GM10248 (cell line): ENCODE results near the gene PCCA.

ENCODE experiments used
- CTCF ChIA-PET: fragments of 300-600 bp; sonication (Branson Sonifier 250); formaldehyde crosslinking; extraction: SDS; loops from one replicate; lab custom pipeline; 2021; ENCODE audit warnings: antibody characterized with exemption; lab: Yijun Ruan, JAX
- POLR2A ChIA-PET: fragments of 350-650 bp; sonication (Branson Sonifier 250); formaldehyde crosslinking; extraction: SDS; loops from one replicate; lab custom pipeline; 2020; ENCODE audit warnings: antibody characterized with exemption; lab: Yijun Ruan, JAX
- DNase-seq: peaks from one replicate; pipeline ENCODE4 v3.0.0; 2012; ENCODE audit errors: extremely low spot score
- CTCF ChIP-seq: IDR thresholded peaks from 2 replicates; pipeline ENCODE4 v1.5.1; 2012; ENCODE audit warnings: mild to moderate bottlenecking, low read depth; ENCODE audit errors: extremely low read depth, missing control alignments, control extremely low read depth

Gene PCCA

GRCh38 chr13:100344544-100344943 lies 255.7 kb downstream of the PCCA start:
- POLR2A ChIA-PET, result no interaction called here

GRCh38 chr13:100347968-100348367 lies 259.1 kb downstream of the PCCA start:
- POLR2A ChIA-PET, result no interaction called here

More at GRCh38 chr13:100344544-100344943, 255.7 kb downstream of the PCCA start:
- TF ChIP-seq CTCF, result no peak
- CTCF ChIA-PET, result no interaction called here
- no peak for DNase-seq

GRCh38 chr13:100349594-100349993 lies 260.7 kb downstream of the PCCA start:
- DNase-seq, result no peak
- CTCF ChIA-PET, result no interaction called here
- POLR2A ChIA-PET, result no interaction called here
- TF ChIP-seq CTCF, result no peak

More at GRCh38 chr13:100347968-100348367, 259.1 kb downstream of the PCCA start:
- TF ChIP-seq CTCF, result no peak
- CTCF ChIA-PET, result interaction anchor here (0.8 to 1.2 kb wide), 2 partner anchors 11 to 13 kb away, joined by 3 to 5 read pairs; no protein-coding TSS in a partner anchor
- no peak for DNase-seq

- ChIA-PET CTCF (no interaction called here), POLR2A (no interaction called here)
- TF ChIP-seq CTCF, result no peak
- no peak for DNase-seq
Observed at GRCh38 chr13:100350601-100351000, 261.7 kb downstream of the PCCA start.

- POLR2A ChIA-PET, result no interaction called here
- CTCF ChIA-PET, result no interaction called here
- no peak for TF ChIP-seq CTCF
- DNase-seq, result no peak
Observed at GRCh38 chr13:100356426-100356825, 267.5 kb downstream of the PCCA start.

GRCh38 chr13:100356889-100357288 lies 268.0 kb downstream of the PCCA start:
- TF ChIP-seq CTCF, result no peak
- no peak for DNase-seq
- CTCF ChIA-PET, result no interaction called here
- POLR2A ChIA-PET, result no interaction called here

- no peak for DNase-seq
- no peak for TF ChIP-seq CTCF
- POLR2A ChIA-PET, result no interaction called here
- CTCF ChIA-PET, result no interaction called here
Observed at GRCh38 chr13:100357764-100358163, 268.9 kb downstream of the PCCA start.
